Measurements from ENCODE around the gene DBNL.
"Not testable (repeated sequence)": the region's sequence is repeated elsewhere in the genome, so short reads cannot be mapped to it uniquely, and the experiment has no call there.

DNA sequence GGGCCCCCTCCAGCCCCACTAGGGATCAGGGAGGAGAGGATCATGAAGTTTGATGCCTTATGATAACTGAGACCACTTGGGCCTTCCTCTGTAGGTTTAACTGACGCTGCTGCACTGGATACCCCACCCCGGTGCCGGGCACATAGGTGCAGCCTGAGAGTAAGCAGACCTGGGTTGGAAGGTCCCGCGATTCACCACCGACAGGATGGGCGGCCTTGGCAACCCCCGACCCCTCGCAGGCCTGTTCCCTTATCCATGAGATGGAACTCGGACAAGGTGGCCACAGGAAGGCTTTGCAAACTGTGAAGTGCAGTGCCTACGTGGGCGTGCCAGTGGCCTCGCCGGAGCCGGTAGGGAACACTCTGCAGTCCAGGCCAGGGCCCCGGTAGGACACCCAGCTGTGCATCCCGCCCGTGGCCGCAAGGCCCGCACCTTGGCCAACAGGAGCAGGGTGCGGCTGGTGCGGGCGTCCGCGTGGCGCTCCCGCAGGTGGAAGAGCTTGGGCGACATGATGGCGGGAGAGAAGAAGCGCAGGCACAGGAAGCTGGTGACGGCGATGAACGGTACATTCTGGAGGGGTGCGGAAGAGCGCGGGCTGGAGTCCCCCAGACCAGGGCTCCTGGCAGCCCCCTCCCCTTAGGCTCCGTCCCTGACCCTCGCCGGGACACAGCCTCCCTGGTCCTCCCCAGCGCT is 4.6 kb upstream of the DBNL start:
- not testable (repeated sequence) for TF ChIP-seq EZH2 (IDR thresholded peaks at IDR 0.05; ENCODE audit: borderline replicate concordance)
- TF ChIP-seq, protein P1, sequence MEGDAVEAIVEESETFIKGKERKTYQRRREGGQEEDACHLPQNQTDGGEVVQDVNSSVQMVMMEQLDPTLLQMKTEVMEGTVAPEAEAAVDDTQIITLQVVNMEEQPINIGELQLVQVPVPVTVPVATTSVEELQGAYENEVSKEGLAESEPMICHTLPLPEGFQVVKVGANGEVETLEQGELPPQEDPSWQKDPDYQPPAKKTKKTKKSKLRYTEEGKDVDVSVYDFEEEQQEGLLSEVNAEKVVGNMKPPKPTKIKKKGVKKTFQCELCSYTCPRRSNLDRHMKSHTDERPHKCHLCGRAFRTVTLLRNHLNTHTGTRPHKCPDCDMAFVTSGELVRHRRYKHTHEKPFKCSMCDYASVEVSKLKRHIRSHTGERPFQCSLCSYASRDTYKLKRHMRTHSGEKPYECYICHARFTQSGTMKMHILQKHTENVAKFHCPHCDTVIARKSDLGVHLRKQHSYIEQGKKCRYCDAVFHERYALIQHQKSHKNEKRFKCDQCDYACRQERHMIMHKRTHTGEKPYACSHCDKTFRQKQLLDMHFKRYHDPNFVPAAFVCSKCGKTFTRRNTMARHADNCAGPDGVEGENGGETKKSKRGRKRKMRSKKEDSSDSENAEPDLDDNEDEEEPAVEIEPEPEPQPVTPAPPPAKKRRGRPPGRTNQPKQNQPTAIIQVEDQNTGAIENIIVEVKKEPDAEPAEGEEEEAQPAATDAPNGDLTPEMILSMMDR (IDR thresholded peaks at IDR 0.05; ENCODE audit: poor library complexity): not testable (repeated sequence)
